H9 (cell line): Measurements from ENCODE around the gene CFAP119. TPM values are rescaled to one million over a fixed set of nuclear protein-coding genes. Genes with fewer than 3 reads are reported as not detected.

Experiments
- DNase-seq: peaks from one replicate; pipeline ENCODE4 v3.0.0-alpha.2; 2017
- H2AFZ ChIP-seq: one replicate; pipeline ENCODE4 v1.6.1; 2013; ENCODE audit warnings: mild to moderate bottlenecking, low read length, control low read depth, moderate library complexity
- H2AK5ac ChIP-seq: 2 replicates; pipeline ENCODE4 v1.6.1; 2013; ENCODE audit warnings: low read length, control low read depth, mixed read lengths; ENCODE audit not compliant: insufficient read length
- H2BK120ac ChIP-seq: one replicate; pipeline ENCODE4 v1.6.1; 2013; ENCODE audit warnings: low read depth, mild to moderate bottlenecking, low read length, control low read depth, inconsistent platforms; ENCODE audit not compliant: poor library complexity, severe bottlenecking
- H2BK12ac ChIP-seq: 2 replicates; pipeline ENCODE4 v1.6.1; 2013; ENCODE audit warnings: low read length, control low read depth, mixed read lengths, low read depth; ENCODE audit not compliant: insufficient read length
- H2BK15ac ChIP-seq: 2 replicates; pipeline ENCODE4 v1.6.1; 2013; ENCODE audit warnings: low read depth, low read length, control low read depth
- H2BK20ac ChIP-seq: one replicate; pipeline ENCODE4 v1.6.1; 2013; ENCODE audit warnings: low read depth, mild to moderate bottlenecking, low read length, control low read depth, inconsistent platforms; ENCODE audit not compliant: poor library complexity, severe bottlenecking
- H2BK5ac ChIP-seq: 2 replicates; pipeline ENCODE4 v1.6.1; 2013; ENCODE audit warnings: low read length, control low read depth, mixed read lengths; ENCODE audit not compliant: insufficient read length
- H3K14ac ChIP-seq: 2 replicates; pipeline ENCODE4 v1.6.1; 2013; ENCODE audit warnings: low read length, control low read depth; ENCODE audit not compliant: insufficient read depth
- H3K18ac ChIP-seq: 2 replicates; pipeline ENCODE4 v1.6.1; 2013; ENCODE audit warnings: low read depth, mild to moderate bottlenecking, mixed read lengths, low read length, control low read depth; ENCODE audit not compliant: insufficient read length
- H3K23ac ChIP-seq: 2 replicates; pipeline ENCODE4 v1.6.1; 2013; ENCODE audit warnings: low read length, control low read depth, mixed read lengths, low read depth; ENCODE audit not compliant: insufficient read length
- H3K23me2 ChIP-seq: 2 replicates; pipeline ENCODE4 v1.6.1; 2013; ENCODE audit warnings: low read depth, mild to moderate bottlenecking, mixed read lengths, low read length, control low read depth; ENCODE audit not compliant: insufficient read length, poor library complexity, severe bottlenecking
- H3K27ac ChIP-seq: 2 replicates; pipeline ENCODE4 v1.5.1; 2013; ENCODE audit warnings: low read length, control low read depth, mixed read lengths, low read depth; ENCODE audit not compliant: insufficient read length
- H3K27me3 ChIP-seq: 2 replicates; pipeline ENCODE4 v1.6.1; 2013; ENCODE audit warnings: low read length, control low read depth, inconsistent platforms; ENCODE audit not compliant: insufficient read depth
- H3K4ac ChIP-seq: 2 replicates; pipeline ENCODE4 v1.6.1; 2013; ENCODE audit warnings: low read depth, mild to moderate bottlenecking, control low read depth, inconsistent platforms, low read length, moderate library complexity
- H3K4me1 ChIP-seq: 2 replicates; pipeline ENCODE4 v1.6.1; 2013; ENCODE audit warnings: low read length, control low read depth, inconsistent platforms; ENCODE audit not compliant: insufficient read depth
- H3K4me2 ChIP-seq: 2 replicates; pipeline ENCODE4 v1.6.1; 2013; ENCODE audit warnings: low read length, control low read depth, mixed read lengths; ENCODE audit not compliant: insufficient read length, insufficient read depth
- H3K56ac ChIP-seq: 2 replicates; pipeline ENCODE4 v1.6.1; 2013; ENCODE audit warnings: low read depth, mild to moderate bottlenecking, mixed read lengths, low read length, control low read depth; ENCODE audit not compliant: insufficient read length
- H3K79me1 ChIP-seq: 2 replicates; pipeline ENCODE4 v1.6.1; 2013; ENCODE audit warnings: low read depth, mild to moderate bottlenecking, moderate library complexity, low read length, control low read depth, inconsistent platforms; ENCODE audit not compliant: insufficient read depth, poor library complexity, severe bottlenecking
- H3K79me2 ChIP-seq: 2 replicates; pipeline ENCODE4 v1.6.1; 2013; ENCODE audit warnings: low read length, control low read depth, inconsistent platforms; ENCODE audit not compliant: insufficient read depth
- H3K9ac ChIP-seq: 2 replicates; pipeline ENCODE4 v1.6.1; 2013; ENCODE audit warnings: low read length, control low read depth, mixed read lengths; ENCODE audit not compliant: insufficient read length; ENCODE audit errors: extremely low read depth
- H3K9me3 ChIP-seq: one replicate; pipeline ENCODE4 v1.6.1; 2013; ENCODE audit warnings: low read depth, low read length, inconsistent platforms; ENCODE audit not compliant: control insufficient read depth
- H3T11ph ChIP-seq: one replicate; pipeline ENCODE4 v1.6.1; 2013; ENCODE audit warnings: mild to moderate bottlenecking, low read length, control low read depth, inconsistent platforms
- H4K20me1 ChIP-seq: one replicate; pipeline ENCODE4 v1.6.1; 2013; ENCODE audit not compliant: control insufficient read depth, insufficient read length, insufficient read depth
- H4K5ac ChIP-seq: 2 replicates; pipeline ENCODE4 v1.6.1; 2013; ENCODE audit warnings: low read depth, mild to moderate bottlenecking, mixed read lengths, low read length, control low read depth; ENCODE audit not compliant: insufficient read length
- H4K8ac ChIP-seq: replicated peaks from 2 replicates; pipeline ENCODE4 v1.6.1; 2013; ENCODE audit warnings: low read length, control low read depth, mixed read lengths, low read depth; ENCODE audit not compliant: insufficient read length
- H4K91ac ChIP-seq: 2 replicates; pipeline ENCODE4 v1.6.1; 2013; ENCODE audit warnings: low read depth, mild to moderate bottlenecking, moderate library complexity, mixed read lengths, low read length, control low read depth; ENCODE audit not compliant: insufficient read length
- H3K27ac Mint-ChIP-seq, 3 experiments: 2 replicates in 2 of 3; 3 replicates in 1 of 3; pipeline ENCODE4 v1.8.0; 2020 to 2021; ENCODE audit warnings: mixed read lengths in 3 of 3, mild to moderate bottlenecking in 1 of 3, moderate library complexity in 1 of 3
- H3K27me3 Mint-ChIP-seq: 2 replicates; pipeline ENCODE4 v1.8.0; 2021; ENCODE audit warnings: low read depth, mild to moderate bottlenecking, moderate library complexity, mixed read lengths
- H3K36me3 Mint-ChIP-seq, 3 experiments: 2 replicates in 2 of 3; 3 replicates in 1 of 3; pipeline ENCODE4 v1.8.0; 2020 to 2021; ENCODE audit warnings: low read depth in 3 of 3, mixed read lengths in 3 of 3; ENCODE audit not compliant: insufficient read depth in 1 of 3
- H3K4me1 Mint-ChIP-seq, 2 experiments: 2 replicates each; pipeline ENCODE4 v1.8.0; 2020; ENCODE audit warnings: mixed read lengths in 2 of 2
- H3K4me3 Mint-ChIP-seq, 2 experiments: 2 replicates in 1 of 2; 3 replicates in 1 of 2; pipeline ENCODE4 v1.8.0; 2020 to 2021; ENCODE audit warnings: mild to moderate bottlenecking in 2 of 2, mixed read lengths in 2 of 2, moderate library complexity in 1 of 2
- H3K9me3 Mint-ChIP-seq, 2 experiments: 2 replicates in 1 of 2; 3 replicates in 1 of 2; pipeline ENCODE4 v1.8.0; 2020; ENCODE audit warnings: mild to moderate bottlenecking in 2 of 2, mixed read lengths in 2 of 2, moderate library complexity in 1 of 2
- CTCF ChIP-seq: fragments of 200-600 bp; sonication (generic); conservative IDR thresholded peaks from 3 replicates; pipeline ENCODE4 v1.8.0; 2021; ENCODE audit warnings: antibody characterized with exemption, mild to moderate bottlenecking
- WGBS: extraction: QIAGEN DNeasy Blood & Tissue Kit; methylation state at CpG from one replicate; pipeline ENCODE4 v1.1.7; 2013; ENCODE audit warnings: missing lambda C conversion rate, low lambda C conversion rate, mixed read lengths; ENCODE audit not compliant: insufficient read length; ENCODE audit errors: extremely low coverage; 5-methylcytosine and 5-hydroxymethylcytosine counted together
- total RNA-seq: library from RNA; stranded (reverse); gene quantifications from 2 replicates; pipeline ENCODE4 v1.2.1, GENCODE V29; 2021

CFAP119 gene
- total RNA-seq, 1 experiment from 2014 or later: 5.4 TPM

- TF ChIP-seq CTCF: no peak
- no peak overlapping the region for H3T11ph ChIP-seq
- no peak overlapping the region for H3K18ac ChIP-seq
- Mint-ChIP-seq H3K9me3 (peaks cover 0 to 2% of the 10 kb centered on the region in 2 experiments; a peak in 2 of 5 replicates), H3K27me3 (no peaks in the 10 kb centered on the region), H3K36me3 (peaks cover 57 to 87% (median 72%) of the 10 kb centered on the region in 3 experiments), H3K4me1 (peaks cover 9 to 10% of the 10 kb centered on the region in 2 experiments), H3K4me3 (no peak overlapping the region), H3K27ac (no peak overlapping the region)
- H3K79me1 ChIP-seq: no peaks in the 10 kb centered on the region
- H4K20me1 ChIP-seq: no peaks in the 10 kb centered on the region
- no peak overlapping the region for H3K4ac ChIP-seq
- no peak for DNase-seq
- H2BK120ac ChIP-seq: no peak overlapping the region
- H2BK20ac ChIP-seq: no peak overlapping the region
- H3K79me2 ChIP-seq: no peaks in the 10 kb centered on the region; the same call in 1 of the 2 replicates
- H4K5ac ChIP-seq: no peak overlapping the region
- H3K14ac ChIP-seq: no peak overlapping the region
- no peak overlapping the region for H4K8ac ChIP-seq
- H4K91ac ChIP-seq: no peak overlapping the region
- no peak overlapping the region for H3K56ac ChIP-seq
- peaks cover 2% of the 10 kb centered on the region; the same call in 1 of the 2 replicates for H3K4me1 ChIP-seq
- no peak overlapping the region for H3K9ac ChIP-seq
- H2AFZ ChIP-seq: no peak overlapping the region
- H3K23ac ChIP-seq: no peak overlapping the region
- H3K9me3 ChIP-seq: no peaks in the 10 kb centered on the region
- H3K27me3 ChIP-seq: no peaks in the 10 kb centered on the region
- WGBS: no CpG with 5 or more reads among the region's 12 CpGs
- no peak overlapping the region for H3K4me2 ChIP-seq
- H2BK12ac ChIP-seq: no peak overlapping the region
- no peak overlapping the region for H2BK5ac ChIP-seq
- H2AK5ac ChIP-seq: no peak overlapping the region
- no peak overlapping the region for H2BK15ac ChIP-seq
- H3K27ac ChIP-seq: no peak overlapping the region
- H3K23me2 ChIP-seq: no peaks in the 10 kb centered on the region
Measured at GRCh38 chr16:30723725-30724355, 38.0 kb downstream of the CFAP119 start.
